Superior temporal gyrus (tissue), 1 donor: ENCODE measurements around the gene MRFAP1.
"Not testable (repeated sequence)": the region's sequence is repeated elsewhere in the genome, so short reads cannot be mapped to it uniquely, and the experiment has no call there.

Experiments used
- DNase-seq: peaks from one replicate; pipeline ENCODE4 v3.0.0-alpha.2; 2016; ENCODE audit errors: extremely low spot score

MRFAP1 gene

GRCh38 chr4:6668391-6668790 lies 27.9 kb downstream of the MRFAP1 start:
- DNase-seq: no peak

GRCh38 chr4:6671648-6672047 lies 31.2 kb downstream of the MRFAP1 start:
- DNase-seq: no peak

GRCh38 chr4:6672131-6672530 lies 31.6 kb downstream of the MRFAP1 start:
- DNase-seq: no peak

- not testable (repeated sequence) for DNase-seq
Observed at GRCh38 chr4:6672541-6673190, 32.2 kb downstream of the MRFAP1 start.

- not testable (repeated sequence) for DNase-seq
Observed at GRCh38 chr4:6673191-6673659, 32.7 kb downstream of the MRFAP1 start.

- DNase-seq: peak; percentile 97
Observed at GRCh38 chr4:6673660-6674499, 33.4 kb downstream of the MRFAP1 start.

GRCh38 chr4:6674500-6675149 lies 34.1 kb downstream of the MRFAP1 start:
- DNase-seq: peak; percentile 18

GRCh38 chr4:6676722-6677558 lies 36.5 kb downstream of the MRFAP1 start:
- no peak for DNase-seq

- no peak for DNase-seq
Observed at GRCh38 chr4:6680372-6681034, 40.0 kb downstream of the MRFAP1 start.

GRCh38 chr4:6681191-6681590 lies 40.7 kb downstream of the MRFAP1 start:
- no peak for DNase-seq

- DNase-seq: no peak
Observed at GRCh38 chr4:6682862-6683590, 42.5 kb downstream of the MRFAP1 start.

GRCh38 chr4:6684656-6685055 lies 44.2 kb downstream of the MRFAP1 start:
- no peak for DNase-seq

- no peak for DNase-seq
Observed at GRCh38 chr4:6686104-6686787, 45.8 kb downstream of the MRFAP1 start.

GRCh38 chr4:6687947-6688878 lies 47.7 kb downstream of the MRFAP1 start:
- DNase-seq: no peak

GRCh38 chr4:6688879-6689505 lies 48.5 kb downstream of the MRFAP1 start:
- DNase-seq: no peak

- DNase-seq: no peak
Observed at GRCh38 chr4:6689506-6689960, 49.0 kb downstream of the MRFAP1 start.
